Glutamatergic neuron (in vitro differentiated cells): ENCODE results near the gene NUP42. TPM values are rescaled to one million over a fixed set of nuclear protein-coding genes. Genes with fewer than 3 reads are reported as not detected.

ENCODE experiments used
- DNase-seq: peaks from one replicate; pipeline ENCODE4 v3.0.0; 2022
- H3K27ac Mint-ChIP-seq: one replicate; pipeline ENCODE4 v1.8.0; 2020; ENCODE audit warnings: mild to moderate bottlenecking, mixed read lengths, inconsistent platforms; ENCODE audit not compliant: unreplicated experiment
- H3K27me3 Mint-ChIP-seq: one replicate; pipeline ENCODE4 v1.8.0; 2020; ENCODE audit warnings: mild to moderate bottlenecking, moderate library complexity, mixed read lengths, inconsistent platforms; ENCODE audit not compliant: unreplicated experiment
- H3K36me3 Mint-ChIP-seq: one replicate; pipeline ENCODE4 v1.8.0; 2020; ENCODE audit warnings: mild to moderate bottlenecking, mixed read lengths, inconsistent platforms; ENCODE audit not compliant: unreplicated experiment
- H3K4me1 Mint-ChIP-seq: one replicate; pipeline ENCODE4 v1.8.0; 2020; ENCODE audit warnings: mild to moderate bottlenecking, low read depth, mixed read lengths, inconsistent platforms; ENCODE audit not compliant: unreplicated experiment
- H3K4me3 Mint-ChIP-seq: one replicate; pipeline ENCODE4 v1.8.0; 2020; ENCODE audit warnings: mild to moderate bottlenecking, mixed read lengths, inconsistent platforms; ENCODE audit not compliant: unreplicated experiment
- H3K9me3 Mint-ChIP-seq: one replicate; pipeline ENCODE4 v1.8.0; 2020; ENCODE audit warnings: mild to moderate bottlenecking, moderate library complexity, mixed read lengths, inconsistent platforms; ENCODE audit not compliant: unreplicated experiment
- CTCF ChIP-seq: fragments of 200-600 bp; sonication (generic); IDR thresholded peaks from one replicate; pipeline ENCODE4 v1.5.0; 2021; ENCODE audit not compliant: partially characterized antibody, unreplicated experiment
- total RNA-seq: library from RNA; stranded (reverse); fragmentation: NEBNext Ultra II Directional; extraction: Animal tissue kit (Norgen Biotek cat#: 25700); gene quantifications from one replicate; pipeline ENCODE4 v1.2.1, GENCODE V29; 2021; ENCODE audit not compliant: unreplicated experiment

The NUP42 gene
- total RNA-seq, 1 donor from 2014 or later = 47.7 TPM

- DNase-seq = no peak
- no peak overlapping the region for H3K27ac Mint-ChIP-seq
- peaks cover 2% of the 10 kb centered on the region for H3K9me3 Mint-ChIP-seq
- H3K4me1 Mint-ChIP-seq = no peaks in the 10 kb centered on the region
- H3K36me3 Mint-ChIP-seq = no peaks in the 10 kb centered on the region
- H3K27me3 Mint-ChIP-seq = no peaks in the 10 kb centered on the region
- H3K4me3 Mint-ChIP-seq = no peak overlapping the region
- no peak for TF ChIP-seq CTCF
Observed at GRCh38 chr7:23228412-23228811, 46.6 kb downstream of the NUP42 start.

GRCh38 chr7:23230641-23231101 lies 48.8 kb downstream of the NUP42 start:
- Mint-ChIP-seq H3K9me3 (peaks cover 2% of the 10 kb centered on the region), H3K27me3 (no peaks in the 10 kb centered on the region), H3K36me3 (no peaks in the 10 kb centered on the region), H3K4me3 (no peak overlapping the region), H3K27ac (no peak overlapping the region), H3K4me1 (no peaks in the 10 kb centered on the region)
- no peak for TF ChIP-seq CTCF
- no peak for DNase-seq

GRCh38 chr7:23232966-23233365 lies 51.1 kb downstream of the NUP42 start:
- H3K27ac Mint-ChIP-seq = no peak overlapping the region
- H3K9me3 Mint-ChIP-seq = peaks cover 2% of the 10 kb centered on the region

GRCh38 chr7:23234569-23235296 lies 52.9 kb downstream of the NUP42 start:
- Mint-ChIP-seq H3K4me3 (no peak overlapping the region), H3K9me3 (peaks cover 2% of the 10 kb centered on the region), H3K27me3 (no peaks in the 10 kb centered on the region), H3K27ac (no peak overlapping the region), H3K36me3 (no peaks in the 10 kb centered on the region), H3K4me1 (no peaks in the 10 kb centered on the region)
- TF ChIP-seq CTCF = no peak
- DNase-seq = no peak

More at GRCh38 chr7:23232966-23233365, 51.1 kb downstream of the NUP42 start:
- H3K4me1 Mint-ChIP-seq = no peaks in the 10 kb centered on the region
- TF ChIP-seq CTCF = no peak
- no peak overlapping the region for H3K4me3 Mint-ChIP-seq
- no peaks in the 10 kb centered on the region for H3K27me3 Mint-ChIP-seq
- H3K36me3 Mint-ChIP-seq = no peaks in the 10 kb centered on the region
- DNase-seq = no peak

GRCh38 chr7:23235813-23236221 lies 54.0 kb downstream of the NUP42 start:
- H3K4me1 Mint-ChIP-seq = no peaks in the 10 kb centered on the region
- DNase-seq = no peak
- H3K27ac Mint-ChIP-seq = no peak overlapping the region
- H3K4me3 Mint-ChIP-seq = no peak overlapping the region
- peaks cover 2% of the 10 kb centered on the region for H3K9me3 Mint-ChIP-seq
- no peak for TF ChIP-seq CTCF
- no peaks in the 10 kb centered on the region for H3K36me3 Mint-ChIP-seq
- no peaks in the 10 kb centered on the region for H3K27me3 Mint-ChIP-seq
